ENCODE results near the gene SPDYE16.
"Not testable (repeated sequence)": the region's sequence is repeated elsewhere in the genome, so short reads cannot be mapped to it uniquely, and the experiment has no call there.

Gene SPDYE16

DNA sequence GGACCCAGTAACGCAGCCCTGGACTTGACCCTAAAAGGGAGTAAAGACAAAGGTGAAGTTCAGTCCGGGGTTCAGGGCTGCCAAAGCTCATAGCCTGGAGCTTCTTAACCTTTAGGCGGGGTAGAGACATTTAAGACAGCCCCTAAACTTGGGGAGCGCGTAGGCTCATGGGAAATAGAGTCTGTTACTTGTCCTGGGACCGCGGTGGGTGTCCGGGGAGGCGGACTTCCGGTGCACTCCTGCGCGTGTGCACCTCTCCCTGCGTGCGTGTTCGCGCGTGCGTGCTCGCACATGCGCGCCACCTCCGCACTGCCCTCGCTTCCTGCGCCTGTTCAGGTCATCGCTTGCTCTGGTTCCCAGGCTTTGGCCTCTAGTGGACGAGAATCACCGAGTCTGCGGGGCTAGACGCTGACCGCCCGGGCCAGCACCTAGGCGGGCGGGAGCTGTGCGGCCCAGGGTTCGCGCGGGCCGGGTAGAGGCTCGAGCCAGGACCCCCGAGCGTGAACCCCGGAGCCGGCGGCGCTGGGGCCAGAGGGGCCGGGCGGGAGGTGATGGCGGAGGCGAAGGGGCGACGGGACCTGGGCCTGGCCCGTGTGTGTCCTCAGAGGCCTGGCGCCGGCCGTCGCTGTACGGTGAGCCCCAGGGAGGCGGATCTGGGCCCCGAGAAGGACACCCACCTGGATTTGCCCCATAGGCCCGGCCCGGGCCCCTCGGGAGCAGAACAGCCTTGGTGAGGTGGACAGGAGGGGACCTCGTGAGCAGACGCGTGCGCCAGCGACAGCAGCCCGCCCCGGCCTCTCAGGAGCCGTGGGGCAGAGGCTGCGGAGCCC lies 6.1 kb upstream of the SPDYE16 start:
- not testable (repeated sequence) for FAIRE-seq

DNA sequence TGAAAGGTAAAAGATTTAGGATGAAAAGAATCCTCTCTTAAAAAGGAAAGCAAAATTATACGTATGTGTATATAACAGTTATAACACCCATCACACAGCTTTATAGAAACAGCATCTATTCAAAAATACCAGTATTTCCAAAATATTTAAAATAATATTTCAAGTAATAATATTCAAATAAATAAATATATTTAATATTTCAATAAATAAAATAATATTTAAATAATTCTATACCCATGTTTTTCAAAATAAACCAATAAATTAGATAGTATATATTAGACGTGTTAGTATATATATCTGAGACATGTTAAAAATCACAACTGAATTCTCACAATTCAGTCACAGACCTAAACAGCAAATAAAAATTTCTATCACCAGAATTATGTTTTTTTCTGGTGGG lies 11.5 kb downstream of the SPDYE16 start:
- not testable (repeated sequence) for FAIRE-seq

DNA sequence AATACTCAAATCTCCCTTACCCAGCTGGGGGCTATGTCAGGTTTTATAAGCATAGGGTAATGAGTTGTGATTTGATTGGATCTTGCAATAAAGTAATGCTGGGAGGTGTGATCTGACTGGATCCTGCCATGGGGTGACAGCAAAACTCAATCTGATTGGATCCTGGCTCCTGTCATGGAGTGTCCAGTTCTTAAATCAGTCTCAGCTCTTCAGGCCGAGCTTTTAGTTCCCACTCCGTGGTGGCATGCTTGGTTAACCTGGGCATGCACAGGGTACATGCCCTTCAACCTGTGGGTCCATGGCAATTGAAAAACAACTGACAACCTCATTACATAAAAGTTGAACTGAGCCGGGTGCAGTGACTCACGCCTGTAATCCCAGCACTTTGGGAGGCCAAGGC lies 16.9 kb downstream of the SPDYE16 start:
- not testable (repeated sequence) for FAIRE-seq

DNA sequence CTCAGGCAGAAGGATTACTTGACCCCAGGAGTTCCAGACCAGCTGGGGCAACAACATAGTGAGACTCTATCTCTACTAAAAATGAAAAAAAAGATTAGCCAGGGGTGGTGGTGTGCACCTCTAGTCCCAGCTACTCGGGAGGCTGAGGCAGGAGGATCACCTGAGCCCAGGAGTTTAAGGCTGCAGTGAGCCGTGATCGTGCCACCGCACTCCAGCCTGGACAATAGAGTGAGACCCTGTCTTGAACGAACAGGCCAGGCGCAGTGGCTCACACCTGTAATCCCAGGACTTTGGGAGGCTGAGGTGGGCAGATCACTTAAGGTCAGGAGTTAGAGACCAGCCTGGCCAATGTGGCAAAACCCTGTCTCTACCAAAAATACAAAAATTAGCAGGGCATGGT lies 26.2 kb downstream of the SPDYE16 start:
- not testable (repeated sequence) for FAIRE-seq

DNA sequence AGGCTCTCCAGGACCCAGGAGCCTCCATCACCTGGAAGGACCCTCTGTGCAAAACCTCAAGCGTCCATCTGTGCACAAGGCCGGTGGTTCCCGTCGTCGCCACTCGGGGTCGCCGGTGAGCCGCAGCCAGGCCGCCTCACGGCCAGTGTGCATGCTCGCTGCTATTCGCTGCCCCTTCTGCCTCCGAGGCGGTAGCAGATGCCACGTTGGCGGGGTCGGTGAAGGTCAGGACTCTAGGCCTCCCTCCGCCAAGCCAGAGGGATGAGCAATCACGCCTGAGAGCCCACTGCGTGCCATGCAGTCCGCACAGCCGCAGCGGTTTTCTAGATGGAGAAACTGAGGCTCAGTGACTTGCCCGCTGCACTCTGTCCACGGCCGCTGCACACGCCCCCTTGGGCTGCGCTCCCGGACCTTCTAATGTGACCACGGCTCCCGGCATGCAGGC lies 27.1 kb downstream of the SPDYE16 start:
- FAIRE-seq: no peak

DNA sequence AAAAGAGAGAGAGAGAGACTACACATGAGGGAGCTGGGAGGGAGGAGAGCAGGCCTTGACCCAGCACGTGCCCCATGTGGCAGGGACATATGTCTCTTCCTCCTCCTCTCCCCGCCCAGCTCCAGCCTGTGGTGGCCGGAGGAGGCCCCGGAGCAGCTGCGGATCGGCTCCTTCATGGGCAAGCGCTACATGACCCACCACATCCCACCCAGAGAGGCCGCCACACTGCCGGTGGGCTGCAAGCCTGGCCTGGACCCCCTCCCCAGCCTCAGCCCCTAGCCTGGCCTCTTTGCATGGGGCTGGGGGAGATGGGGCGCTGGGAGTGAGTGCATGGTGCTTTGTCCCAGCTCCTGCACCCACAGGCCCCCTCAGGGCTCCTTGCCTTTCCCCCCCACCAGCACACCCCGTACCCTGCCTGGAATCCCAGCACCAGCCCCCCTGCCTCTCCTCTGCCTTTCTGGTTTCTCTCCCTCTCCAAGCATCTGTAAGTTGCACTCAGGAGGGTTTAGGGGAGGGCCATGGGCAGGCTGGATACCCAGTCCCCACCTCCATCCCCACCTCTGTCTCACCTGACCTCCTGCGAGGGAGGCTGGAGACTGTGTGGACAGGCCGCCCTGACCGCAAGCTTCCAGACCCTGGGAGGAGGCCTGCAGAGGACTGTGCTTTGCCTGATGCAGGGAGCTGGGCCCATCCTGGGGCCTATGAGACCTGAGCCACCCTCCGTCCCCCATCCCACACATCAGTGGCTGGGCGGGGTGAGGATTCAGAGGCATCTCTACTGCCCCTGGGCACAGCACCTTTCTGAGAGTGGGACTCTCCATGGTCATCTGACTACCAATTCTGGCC lies 27.9 kb downstream of the SPDYE16 start:
- no peak for FAIRE-seq

DNA sequence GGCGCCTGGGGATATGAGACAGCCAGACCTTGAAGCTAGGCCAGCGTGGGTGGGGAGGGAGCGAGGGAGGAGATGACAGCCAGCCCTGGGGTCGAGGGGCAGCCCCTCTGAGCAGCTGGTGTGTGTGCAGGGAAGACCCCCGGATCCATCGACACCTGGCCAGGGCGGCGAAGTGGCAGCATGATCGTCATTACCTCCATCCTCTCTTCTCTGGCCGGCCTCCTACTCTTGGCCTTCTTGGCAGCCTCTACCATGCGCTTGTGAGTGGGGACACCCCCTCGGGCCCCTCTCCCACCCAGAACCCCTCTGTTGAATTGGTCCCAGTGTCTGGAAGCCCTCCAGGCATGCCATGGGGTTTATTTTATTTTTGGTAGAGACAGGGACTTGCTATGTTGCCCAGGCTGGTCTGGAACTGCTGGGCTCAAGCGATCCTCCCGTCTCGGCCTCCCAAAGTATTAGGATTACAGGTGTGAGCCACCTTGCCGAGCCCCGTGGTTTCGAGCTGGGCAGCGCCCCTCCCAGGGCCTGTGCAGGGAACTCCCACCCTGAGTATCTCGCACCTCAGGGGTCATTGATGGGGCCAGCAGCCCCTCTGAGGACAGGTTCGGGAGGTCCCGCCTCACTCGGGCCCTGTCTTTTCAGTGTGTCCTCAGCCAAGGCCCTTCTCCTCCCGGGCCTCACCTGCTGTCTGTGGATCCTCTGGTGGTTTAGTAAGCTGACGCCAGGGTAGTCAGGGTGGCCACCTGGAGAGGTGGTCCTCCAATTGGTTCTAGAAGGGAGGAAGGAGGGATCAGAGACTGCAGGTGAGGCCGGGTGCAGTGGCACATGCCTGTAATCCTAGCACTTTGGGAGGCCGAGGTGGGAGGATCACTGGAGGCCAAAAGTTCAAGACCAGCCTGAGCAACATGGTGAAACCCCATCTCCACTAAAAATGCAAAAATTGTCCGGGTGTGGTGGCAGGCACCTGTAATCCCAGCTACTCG lies 29.0 kb downstream of the SPDYE16 start:
- FAIRE-seq: no peak

DNA sequence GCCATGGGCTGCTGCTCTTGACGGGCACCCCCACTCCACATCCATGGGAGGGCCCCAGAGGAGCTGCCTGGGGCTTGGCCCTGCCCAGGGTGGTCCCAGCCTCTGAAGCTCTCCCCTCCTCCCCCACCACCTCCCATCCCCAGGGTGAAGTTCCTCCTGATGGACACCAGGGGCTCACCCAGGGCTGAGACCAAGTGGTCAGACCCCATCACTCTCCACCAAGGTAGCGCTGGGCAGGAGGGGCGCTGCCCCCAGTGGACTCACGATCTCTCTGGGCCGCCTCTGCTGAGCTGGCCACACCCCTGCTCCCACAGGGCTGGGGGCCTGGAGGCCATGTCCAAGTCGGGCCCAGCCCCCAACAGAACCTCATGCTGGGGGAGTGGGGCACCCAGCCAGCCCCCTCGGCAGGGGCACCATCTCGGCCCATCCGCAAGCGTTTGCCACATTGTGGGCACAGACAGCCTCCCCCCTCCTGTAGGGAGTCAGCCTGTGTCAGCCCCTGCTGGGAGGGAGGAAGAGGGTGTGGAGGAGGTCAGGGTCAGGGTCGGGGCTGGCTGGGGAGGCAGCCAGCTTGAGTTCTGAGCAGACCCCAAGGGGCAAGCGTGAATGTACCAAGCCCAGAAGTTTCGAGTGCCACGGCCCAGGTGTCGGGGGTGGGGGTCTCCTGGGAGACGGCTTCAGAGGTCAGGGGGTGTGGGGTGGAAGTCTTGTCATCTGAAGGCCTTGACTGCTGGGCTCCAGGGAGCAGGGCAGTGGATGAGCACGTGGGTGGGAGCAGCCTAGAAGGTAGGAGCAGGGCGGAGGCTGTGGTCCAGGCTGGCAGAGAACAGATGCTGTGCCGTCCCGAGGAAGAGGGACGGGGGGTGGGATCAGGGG lies 29.9 kb downstream of the SPDYE16 start:
- FAIRE-seq: no peak

DNA sequence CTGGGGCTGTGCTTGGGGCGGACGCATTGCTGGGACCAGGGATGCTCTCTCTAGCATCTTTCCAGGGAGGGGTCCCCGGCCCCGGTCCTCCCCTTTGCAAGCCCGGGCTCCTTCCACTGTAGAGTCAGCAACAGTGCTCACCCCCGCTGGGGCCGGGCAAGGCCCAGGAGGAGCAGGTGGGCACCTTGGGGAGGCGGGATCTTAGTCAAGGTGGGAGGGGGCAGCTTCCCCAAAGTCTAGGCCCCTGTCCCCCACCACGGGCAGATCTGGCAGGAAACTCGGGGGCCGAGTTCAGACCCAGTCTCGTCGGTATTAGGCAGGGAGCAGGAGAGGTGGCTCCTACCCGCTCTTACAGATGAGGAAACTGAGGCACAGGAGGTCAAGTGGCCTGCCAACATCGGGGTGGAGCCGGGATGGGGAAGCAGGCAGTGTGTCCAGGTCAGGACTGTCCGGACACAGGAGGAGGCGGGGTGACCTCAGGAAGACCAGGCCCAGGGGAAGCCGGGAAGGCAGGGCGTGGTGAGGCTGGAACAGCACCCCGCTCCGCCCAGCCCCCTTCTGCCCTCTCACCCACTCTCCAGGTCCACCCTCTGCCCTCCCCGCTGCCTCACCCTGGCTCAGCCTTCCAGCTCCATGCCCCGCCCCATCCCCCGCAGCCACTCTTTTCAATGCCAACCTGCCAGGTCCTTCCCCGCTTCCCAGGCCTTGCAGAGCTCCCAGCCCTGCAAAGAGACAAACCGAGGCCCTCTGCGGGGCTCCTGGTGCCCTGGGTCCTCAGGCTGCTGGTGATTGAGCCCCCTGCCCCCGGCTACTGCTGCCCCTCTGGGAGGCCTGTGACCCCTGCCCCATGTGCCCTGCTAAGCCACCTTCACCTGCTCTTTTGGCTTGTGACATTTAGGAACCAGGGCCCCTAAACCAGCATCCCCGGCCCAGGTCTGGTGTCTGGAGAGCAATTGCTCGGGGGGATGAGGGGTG lies 30.9 kb downstream of the SPDYE16 start:
- FAIRE-seq: not testable (repeated sequence)

DNA sequence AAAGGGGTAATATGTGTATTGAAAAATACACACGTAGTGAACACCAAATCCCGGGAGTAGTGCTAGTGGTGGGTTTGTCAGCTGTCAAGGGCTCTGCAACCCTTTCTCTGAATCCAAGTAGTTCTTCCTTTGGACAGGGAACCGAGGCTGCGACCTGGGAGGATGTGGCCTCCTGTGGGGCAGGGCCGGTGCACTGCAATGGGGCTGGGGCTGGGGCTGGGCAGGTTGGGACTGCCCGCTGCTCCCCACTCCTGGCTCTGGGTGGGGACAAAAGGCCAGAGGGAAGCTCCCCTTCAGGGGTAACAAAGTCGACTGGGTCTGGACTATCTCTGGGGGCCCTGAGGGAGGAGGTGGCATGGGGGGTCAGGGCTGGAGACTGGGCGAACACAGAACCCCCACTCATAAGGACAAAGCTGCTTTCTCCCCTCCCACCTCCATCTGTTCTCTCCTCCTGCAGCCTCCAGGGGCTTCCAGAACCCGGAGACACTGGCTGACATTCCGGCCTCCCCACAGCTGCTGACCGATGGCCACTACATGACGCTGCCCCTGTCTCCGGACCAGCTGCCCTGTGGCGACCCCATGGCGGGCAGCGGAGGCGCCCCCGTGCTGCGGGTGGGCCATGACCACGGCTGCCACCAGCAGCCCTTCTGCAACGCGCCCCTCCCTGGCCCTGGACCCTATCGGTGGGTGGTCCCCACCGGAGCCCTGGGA lies 31.7 kb downstream of the SPDYE16 start:
- FAIRE-seq: not testable (repeated sequence)

DNA sequence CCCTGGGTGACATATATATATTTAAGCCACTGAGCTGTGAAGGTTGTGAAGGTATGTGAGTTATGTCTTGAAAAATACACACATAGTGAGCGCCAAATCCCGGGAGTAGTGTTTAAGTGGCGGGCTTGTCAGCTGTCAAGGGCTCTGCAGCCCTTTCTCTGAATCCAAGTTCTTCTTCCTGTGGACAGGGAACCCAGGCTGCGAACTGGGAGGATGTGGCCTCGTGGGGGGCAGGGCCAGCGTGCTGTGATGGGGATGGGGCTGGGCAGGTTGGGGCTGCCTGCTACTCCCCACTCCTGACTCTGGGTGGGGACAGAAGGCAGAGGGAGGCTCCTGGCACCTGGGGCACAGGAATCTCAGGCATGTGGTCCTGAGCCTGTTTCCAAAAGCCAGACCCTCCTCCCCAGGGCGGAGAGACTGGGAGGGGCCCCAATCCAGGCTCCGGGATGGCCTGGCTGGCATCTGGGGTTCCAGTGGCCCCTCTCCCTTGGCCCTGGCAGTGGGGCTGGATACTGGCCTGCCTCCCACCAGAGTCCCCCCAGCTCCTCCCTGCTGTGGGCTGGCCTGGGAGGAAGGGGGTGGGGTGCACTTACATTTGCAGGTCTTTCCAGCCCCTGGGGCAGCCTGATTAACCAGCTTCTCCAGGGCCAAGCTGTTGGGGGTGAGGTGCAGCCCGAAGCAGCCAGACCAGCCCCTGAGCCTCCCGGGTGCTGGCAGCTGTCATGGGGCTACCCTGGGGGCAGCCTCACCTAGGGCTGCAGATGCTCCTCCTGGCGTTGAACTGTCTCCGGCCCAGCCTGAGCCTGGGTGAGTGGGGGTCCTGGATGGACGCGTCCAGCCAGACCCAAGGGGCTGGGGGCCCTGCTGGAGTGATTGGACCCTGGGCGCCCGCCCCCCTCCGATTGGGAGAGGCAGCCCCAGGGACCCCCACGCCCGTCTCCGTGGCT lies 32.9 kb downstream of the SPDYE16 start, which contains the start of gene UPK3B:
TSS of gene UPK3B (plus strand) at position 622 of the 947 bp plus-strand sequence. CDS start at position 723, 101 bp downstream.
- FAIRE-seq: peak; percentile 93

DNA sequence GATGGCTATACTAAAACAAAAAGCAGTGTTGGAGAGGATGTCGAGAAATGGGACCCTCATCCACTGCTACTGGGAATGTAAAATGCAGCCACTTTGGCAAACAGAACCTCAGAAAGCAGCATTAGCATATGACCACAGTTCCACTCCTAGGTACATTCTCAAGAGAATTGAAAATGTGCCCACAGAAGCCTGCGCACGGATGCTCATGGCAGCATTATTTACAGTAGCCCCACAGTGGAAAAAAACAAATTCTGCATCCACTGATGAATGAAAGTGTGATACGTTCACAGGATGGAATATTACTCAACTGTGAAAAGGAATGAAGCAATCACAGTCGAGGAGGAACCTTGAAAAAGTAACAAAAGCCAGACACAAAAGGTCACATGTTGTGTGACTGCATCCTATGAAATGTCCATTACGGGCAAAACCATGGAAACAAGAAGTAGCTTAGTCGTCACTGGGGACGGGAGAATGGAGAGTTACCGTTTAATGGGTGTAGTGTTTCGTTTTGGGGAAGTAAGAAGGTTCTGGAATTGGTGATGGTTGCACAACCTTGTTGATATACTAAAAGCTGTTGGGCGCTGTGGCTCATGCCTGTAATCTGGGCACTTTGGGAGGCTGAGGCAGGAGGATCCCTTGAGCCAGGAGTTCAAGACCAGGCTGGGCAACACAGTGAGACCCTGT lies 35.2 kb downstream of the SPDYE16 start:
- no peak for FAIRE-seq

DNA sequence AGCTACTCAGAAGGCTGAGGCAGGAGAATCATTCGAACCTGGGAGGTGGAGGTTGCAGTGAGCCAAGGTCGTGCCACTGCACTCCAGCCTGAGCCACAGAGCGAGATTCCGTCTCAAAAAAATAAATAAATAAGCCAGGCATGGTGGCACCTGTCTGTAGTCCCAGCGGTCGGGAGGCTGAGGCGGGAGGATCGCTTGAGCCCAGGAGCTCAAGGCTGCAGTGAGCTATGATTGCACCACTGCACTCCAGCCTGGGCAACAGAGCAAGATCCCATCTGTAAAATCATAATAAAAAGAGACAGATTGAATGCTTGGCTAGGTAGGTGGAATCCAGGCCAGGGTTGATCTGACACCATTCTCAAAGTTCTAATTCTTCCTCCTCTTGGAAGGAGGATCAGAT lies 36.5 kb downstream of the SPDYE16 start:
- FAIRE-seq: not testable (repeated sequence)

DNA sequence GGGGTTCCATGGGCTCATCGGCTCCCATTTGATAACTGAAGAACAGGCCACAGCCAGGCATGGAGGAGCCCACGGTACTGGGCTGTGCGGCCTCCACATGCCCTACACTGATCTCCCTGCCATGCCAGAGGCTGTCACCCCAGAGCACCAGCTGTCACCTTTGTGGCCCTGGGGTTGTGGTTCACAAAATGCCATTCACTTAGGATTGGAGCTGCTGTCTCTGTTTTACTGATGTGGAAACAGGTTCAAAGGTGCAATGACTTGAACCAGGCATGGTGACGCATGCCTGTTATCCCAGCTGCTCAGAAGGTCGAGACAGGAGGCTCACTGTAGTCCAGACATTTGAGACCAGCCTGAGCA lies 37.0 kb downstream of the SPDYE16 start:
- no peak for FAIRE-seq

DNA sequence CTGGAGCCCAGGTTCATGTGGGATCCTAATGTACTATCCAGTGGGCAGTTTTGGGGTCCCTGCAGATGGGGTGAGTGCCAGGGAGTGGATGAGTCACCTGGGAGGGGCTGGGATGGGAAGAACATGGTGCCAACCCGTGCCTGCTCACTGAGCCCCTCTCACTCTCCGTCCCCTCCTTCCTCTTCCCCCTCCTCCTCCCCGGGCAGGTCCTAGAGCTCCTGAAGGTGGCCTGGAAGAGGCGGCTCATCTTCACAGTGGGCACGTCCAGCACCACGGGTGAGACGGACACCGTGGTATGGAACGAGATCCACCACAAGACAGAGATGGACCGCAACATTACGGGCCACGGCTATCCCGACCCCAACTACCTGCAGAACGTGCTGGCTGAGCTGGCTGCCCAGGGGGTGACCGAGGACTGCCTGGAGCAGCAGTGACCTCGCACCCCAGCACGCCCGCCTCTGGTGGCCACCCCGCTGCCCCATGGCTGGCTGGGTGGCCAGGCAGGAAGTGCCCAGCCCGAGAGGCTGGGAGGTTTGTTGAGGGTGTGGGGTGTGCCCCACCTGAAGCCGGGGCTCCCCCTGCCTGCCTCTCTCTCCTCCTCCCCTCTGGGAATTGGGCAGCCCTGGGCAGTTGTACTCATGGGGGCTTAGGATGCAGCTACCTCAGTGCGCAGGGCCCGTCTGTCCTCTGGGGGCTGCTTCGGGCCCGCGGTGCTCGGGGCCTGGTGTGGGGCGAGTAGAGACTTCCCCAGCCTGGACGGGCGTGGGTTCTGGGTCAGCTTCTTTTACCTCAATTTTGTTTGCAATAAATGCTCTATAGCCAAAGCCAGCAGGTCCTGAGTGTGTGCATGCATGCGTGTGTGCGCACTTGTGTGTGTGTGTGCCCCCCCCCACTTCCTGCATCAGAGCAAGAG lies 37.7 kb downstream of the SPDYE16 start:
- no peak for FAIRE-seq

DNA sequence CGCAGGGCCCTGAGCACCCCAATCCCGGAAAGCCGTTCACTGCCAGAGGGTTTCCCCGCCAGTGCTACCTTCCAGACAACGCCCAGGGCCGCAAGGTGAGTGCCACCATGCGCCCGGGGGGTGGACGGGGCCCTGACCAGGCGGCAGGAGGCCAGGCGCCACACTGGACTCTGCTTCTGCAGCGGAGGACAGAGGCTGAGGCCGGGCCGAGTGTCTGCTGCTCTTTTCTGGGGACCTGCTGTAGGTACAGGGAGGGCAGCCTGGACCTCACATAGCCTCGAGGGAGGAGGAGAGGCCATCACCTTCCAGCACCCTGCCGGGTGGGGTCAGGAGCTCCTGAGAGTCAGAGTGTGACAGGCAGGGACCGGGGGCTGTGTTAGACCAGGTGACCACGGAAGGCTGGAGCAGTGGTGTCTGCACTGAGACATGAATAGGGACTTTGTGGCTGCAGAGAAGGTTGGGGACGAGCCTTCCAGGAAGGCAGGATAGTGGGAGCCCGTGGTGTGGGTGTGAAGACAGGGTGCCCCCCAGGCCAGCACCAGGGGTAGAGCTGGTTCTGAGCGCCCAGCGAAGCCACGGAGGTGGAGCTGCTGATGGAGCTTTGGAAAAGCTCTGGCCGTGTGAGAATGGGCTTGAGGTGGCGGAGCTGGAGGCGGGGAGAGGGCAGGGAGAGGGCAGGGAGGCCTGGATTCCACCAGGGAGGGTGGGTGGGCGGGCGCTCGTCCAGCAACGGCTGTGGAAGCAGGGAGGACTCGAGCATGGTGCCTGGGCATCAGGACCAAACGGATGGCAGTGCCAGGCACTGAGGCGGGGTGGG lies 38.5 kb downstream of the SPDYE16 start:
- FAIRE-seq: not testable (repeated sequence)
